A549 (cell line): ENCODE results near the gene PRRX2.

Source experiments
- CEBPB ChIP-seq, 2 experiments: fragments of >200 bp in 1 of 2; sonication (Bioruptor Twin) in 1 of 2; formaldehyde crosslinking in 1 of 2; IDR thresholded peaks; 2 replicates each; pipeline ENCODE4 v1.6.1; 2012 to 2016
- CHD4 ChIP-seq: fragments of 200-600 bp; sonication (generic); IDR thresholded peaks from 2 replicates; pipeline ENCODE4 v1.6.1; 2016; ENCODE audit warnings: antibody characterized with exemption, mild to moderate bottlenecking, borderline replicate concordance
- ESRRA ChIP-seq: fragments of 150-350 bp; IDR thresholded peaks from 2 replicates; pipeline ENCODE4 v1.6.1; 2014; ENCODE audit warnings: mild to moderate bottlenecking, low read length, borderline replicate concordance
- JUN ChIP-seq, 2 experiments: fragments of >200 bp; sonication (Bioruptor Twin); formaldehyde crosslinking; IDR thresholded peaks; 2 replicates in 1 of 2; 3 replicates in 1 of 2; pipeline ENCODE4 v1.6.1; 2016 to 2017
- MAZ ChIP-seq: fragments of 150-350 bp; IDR thresholded peaks from 2 replicates; pipeline ENCODE4 v1.6.1; 2014; ENCODE audit warnings: antibody characterized with exemption, low read depth, low read length, borderline replicate concordance
- MYC ChIP-seq: IDR thresholded peaks from 2 replicates; pipeline ENCODE4 v1.6.1; 2012; ENCODE audit warnings: mild to moderate bottlenecking, inconsistent platforms, low read length, improper control_type of control experiment, borderline replicate concordance
- NR3C1 ChIP-seq: fragments of >200 bp; sonication (Bioruptor Twin); formaldehyde crosslinking; IDR thresholded peaks from 3 replicates; pipeline ENCODE4 v1.6.1; 2017
- POLR2AphosphoS2 ChIP-seq: conservative IDR thresholded peaks from 2 replicates; pipeline ENCODE4 v1.6.1; 2012; ENCODE audit warnings: low read length, improper control_type of control experiment, inconsistent platforms
- RFX5 ChIP-seq: fragments of 450-650 bp; IDR thresholded peaks from 2 replicates; pipeline ENCODE4 v1.7.1; 2014; ENCODE audit warnings: antibody characterized with exemption, mild to moderate bottlenecking, moderate library complexity
- SREBF2 ChIP-seq: fragments of 450-650 bp; IDR thresholded peaks from 2 replicates; pipeline ENCODE4 v1.6.1; 2014; ENCODE audit warnings: mild to moderate bottlenecking, moderate library complexity
- TP53 ChIP-seq: fragments of 250-450 bp; sonication (Bioruptor Pico); IDR thresholded peaks from 2 replicates; pipeline ENCODE4 v1.5.0; 2021; ENCODE audit warnings: mild to moderate bottlenecking, moderate library complexity
- TF ChIP-seq, protein P1 (sequence below): fragments of >200 bp; sonication (Bioruptor Twin); formaldehyde crosslinking; IDR thresholded peaks from 3 replicates; pipeline ENCODE4 v1.5.1; 2016
- TF ChIP-seq, protein P2 (sequence below): IDR thresholded peaks from 2 replicates; pipeline ENCODE4 v1.6.1; 2012

DNA sequence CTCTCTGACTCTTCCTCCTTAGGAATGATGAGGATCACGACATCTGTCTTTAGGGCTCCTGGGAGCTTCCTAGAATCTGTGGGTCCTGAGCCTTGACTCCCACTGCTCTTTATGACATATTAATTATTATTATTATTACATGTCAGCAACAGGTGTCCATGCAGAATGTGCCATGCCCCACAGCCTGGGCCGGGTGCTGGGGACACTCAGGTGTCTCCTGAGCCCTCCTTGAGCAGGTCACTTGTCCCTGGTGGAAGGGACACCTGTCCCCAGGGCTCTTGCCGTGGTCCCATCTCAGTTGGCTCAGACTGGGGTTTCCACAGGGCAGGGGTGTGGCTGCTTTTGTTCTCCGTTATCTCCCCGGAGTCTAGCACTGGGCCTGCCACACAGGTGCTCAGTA, 53.2 kb downstream of the PRRX2 start:
- TF ChIP-seq ESRRA (no peak), NR3C1 (no peak), RFX5 (no peak), SREBF2 (no peak), TP53 (CRISPR knock-in tag) (no peak), MAZ (no peak), JUN (IDR thresholded peaks at IDR 0.05) (no peak), MYC (no peak), CEBPB (IDR thresholded peaks at IDR 0.05) (no peak), CHD4 (no peak), POLR2AphosphoS2 (no peak)
- TF ChIP-seq, protein P1, sequence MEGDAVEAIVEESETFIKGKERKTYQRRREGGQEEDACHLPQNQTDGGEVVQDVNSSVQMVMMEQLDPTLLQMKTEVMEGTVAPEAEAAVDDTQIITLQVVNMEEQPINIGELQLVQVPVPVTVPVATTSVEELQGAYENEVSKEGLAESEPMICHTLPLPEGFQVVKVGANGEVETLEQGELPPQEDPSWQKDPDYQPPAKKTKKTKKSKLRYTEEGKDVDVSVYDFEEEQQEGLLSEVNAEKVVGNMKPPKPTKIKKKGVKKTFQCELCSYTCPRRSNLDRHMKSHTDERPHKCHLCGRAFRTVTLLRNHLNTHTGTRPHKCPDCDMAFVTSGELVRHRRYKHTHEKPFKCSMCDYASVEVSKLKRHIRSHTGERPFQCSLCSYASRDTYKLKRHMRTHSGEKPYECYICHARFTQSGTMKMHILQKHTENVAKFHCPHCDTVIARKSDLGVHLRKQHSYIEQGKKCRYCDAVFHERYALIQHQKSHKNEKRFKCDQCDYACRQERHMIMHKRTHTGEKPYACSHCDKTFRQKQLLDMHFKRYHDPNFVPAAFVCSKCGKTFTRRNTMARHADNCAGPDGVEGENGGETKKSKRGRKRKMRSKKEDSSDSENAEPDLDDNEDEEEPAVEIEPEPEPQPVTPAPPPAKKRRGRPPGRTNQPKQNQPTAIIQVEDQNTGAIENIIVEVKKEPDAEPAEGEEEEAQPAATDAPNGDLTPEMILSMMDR, result no peak
- TF ChIP-seq, protein P2, sequence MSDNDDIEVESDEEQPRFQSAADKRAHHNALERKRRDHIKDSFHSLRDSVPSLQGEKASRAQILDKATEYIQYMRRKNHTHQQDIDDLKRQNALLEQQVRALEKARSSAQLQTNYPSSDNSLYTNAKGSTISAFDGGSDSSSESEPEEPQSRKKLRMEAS, result no peak
